Right lung (tissue), 10 donors: ENCODE data around the gene FOXL3. TPM values are rescaled to one million over a fixed set of nuclear protein-coding genes. Genes with fewer than 3 reads are reported as not detected.
"Not testable (repeated sequence)": the region's sequence is repeated elsewhere in the genome, so short reads cannot be mapped to it uniquely, and the experiment has no call there.

Source experiments
- DNase-seq, 2 donors: peaks; one replicate each; pipeline ENCODE4 v3.0.0-alpha.2; 2013
- long read RNA-seq, 8 donors: transcript quantifications; one replicate each; lab custom pipeline, GENCODE V29; 2026
- polyA plus RNA-seq, 5 donors: library from polyadenylated mRNA; unstranded; fragments of 120-200 nt; gene quantifications; one replicate each; pipeline versions ENCODE4 v1.2.1 to v1.2.3, GENCODE V29; 2013; ENCODE audit warnings: inconsistent platforms in 1 of 5, low replicate concordance in 1 of 5; ENCODE audit not compliant: insufficient read length in 5 of 5, insufficient read depth in 1 of 5

Gene FOXL3
- polyA plus RNA-seq, result not detected
- long read RNA-seq, donor 1, result 0 reads
- long read RNA-seq, donor 2, result 0 reads
- long read RNA-seq, donor 3, result 0 reads
- long read RNA-seq, donor 4, result 0 reads
- long read RNA-seq, donor 5, result 0 reads
- long read RNA-seq, donor 6, result 0 reads
- long read RNA-seq, donor 7, result 0 reads
- long read RNA-seq, donor 8, result 0 reads

DNA sequence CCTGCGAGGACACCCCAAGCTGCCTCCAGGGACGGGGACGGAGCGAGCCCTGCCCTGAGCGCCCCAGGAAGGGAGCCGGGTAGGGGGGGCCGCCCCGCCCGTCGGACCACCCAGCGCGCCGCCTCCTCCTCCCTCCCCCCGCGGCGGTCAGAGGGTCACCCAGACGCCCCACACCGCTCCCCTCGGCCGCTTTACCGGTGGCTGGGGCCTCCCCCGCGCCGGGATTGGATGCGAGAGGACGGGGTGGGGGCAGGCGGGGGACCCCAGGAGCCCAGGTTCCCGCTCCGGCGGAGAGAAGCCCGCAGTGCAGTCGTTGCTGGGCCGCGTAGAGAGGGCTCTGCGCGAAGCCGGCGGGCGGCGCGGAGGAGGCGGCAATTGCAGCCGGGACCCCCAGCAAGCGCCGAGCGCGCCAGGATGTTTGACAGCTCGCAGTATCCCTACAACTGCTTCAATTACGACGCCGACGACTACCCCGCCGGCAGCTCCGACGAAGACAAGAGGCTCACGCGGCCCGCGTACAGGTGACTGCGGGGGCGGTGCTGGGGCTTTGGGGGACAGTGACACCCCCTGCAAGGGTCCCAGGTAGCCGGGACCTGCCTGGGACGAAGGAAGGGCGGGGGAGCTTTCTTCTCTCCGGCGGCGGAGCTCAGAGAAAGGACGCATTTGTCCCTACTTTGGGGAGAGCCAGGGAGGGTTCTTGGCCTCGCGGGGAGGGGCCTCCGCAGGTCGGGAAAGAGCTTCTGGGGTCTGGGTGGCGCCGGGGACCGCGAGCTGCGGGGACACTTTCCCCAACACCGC, at the start of gene FOXL3:
TSS of gene FOXL3 (plus strand) at position 415 of the 798 bp plus-strand sequence. CDS start at position 415, 0 bp downstream.
- no peak for DNase-seq

DNA sequence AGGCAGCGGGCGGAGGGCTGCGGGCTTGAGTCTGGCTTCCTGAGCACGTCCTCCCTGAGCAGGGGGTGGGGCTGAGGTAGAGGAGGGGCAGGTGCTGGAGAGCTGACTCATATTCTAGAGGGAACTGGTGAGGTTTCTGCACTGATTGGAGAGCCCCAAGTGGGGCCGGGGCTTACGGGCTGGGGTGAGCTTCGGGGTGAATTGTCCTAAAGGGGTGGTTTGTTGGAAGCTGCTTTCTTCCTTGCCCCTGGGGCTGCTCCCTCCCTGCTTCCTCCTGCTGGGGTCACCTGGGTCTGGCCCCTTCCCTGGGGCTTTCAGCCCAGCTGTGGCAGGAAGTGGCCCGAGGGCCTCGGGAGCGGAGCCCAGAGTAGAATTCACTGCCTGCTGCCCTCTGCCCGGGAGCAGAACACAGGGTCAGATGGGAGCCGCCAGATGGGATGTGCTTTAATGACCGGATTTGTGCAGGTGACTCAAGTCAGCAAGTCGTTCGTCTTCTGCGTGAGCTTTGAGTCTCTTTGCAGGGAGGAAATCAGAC, 49.0 kb upstream of the FOXL3 start:
- DNase-seq, result no peak

DNA sequence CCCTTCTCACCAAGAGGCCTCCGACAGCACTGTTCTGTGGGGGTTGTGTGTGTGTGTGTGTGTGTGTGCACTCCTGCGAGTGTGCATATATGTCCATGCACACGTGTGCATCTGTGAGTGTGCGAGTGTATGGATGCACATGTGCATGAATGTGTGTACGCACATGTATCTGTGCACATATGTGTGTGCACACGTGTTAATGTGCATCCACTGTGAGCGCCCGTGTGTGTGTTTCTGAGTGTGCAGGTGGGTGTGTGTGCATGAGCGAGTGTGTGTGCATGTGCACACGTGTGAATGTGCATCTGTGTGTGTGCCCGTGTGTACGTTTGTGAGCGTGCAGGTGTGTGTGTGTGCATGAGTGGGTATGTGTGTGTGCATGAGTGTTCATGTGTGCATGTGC, 48.5 kb upstream of the FOXL3 start:
- DNase-seq, result no peak

DNA sequence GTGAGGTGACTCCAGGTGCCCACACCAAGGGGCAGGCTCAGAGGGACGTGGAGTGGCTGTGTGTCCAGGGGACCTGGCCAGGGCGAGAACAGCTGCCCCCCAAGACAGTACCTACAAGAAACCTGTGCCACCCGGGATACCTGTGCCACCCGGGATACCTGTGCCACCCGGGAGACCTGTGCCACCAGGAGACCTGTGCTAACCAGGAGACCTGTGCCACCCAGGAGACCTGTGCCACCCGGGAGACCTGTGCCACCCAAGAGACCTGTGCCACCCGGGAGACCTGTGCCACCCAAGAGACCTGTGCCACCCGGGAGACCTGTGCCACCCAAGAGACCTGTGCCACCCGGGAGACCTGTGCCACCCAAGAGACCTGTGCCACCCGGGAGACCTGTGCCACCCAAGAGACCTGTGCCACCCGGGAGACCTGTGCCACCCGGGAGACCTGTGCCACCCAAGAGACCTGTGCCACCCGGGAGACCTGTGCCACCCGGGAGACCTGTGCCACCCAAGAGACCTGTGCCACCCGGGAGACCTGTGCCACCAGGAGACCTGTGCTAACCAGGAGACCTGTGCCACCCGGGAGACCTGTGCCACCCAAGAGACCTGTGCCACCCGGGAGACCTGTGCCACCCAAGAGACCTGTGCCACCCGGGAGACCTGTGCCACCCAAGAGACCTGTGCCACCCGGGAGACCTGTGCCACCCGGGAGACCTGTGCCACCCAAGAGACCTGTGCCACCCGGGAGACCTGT, 47.0 kb upstream of the FOXL3 start:
- not testable (repeated sequence) for DNase-seq

DNA sequence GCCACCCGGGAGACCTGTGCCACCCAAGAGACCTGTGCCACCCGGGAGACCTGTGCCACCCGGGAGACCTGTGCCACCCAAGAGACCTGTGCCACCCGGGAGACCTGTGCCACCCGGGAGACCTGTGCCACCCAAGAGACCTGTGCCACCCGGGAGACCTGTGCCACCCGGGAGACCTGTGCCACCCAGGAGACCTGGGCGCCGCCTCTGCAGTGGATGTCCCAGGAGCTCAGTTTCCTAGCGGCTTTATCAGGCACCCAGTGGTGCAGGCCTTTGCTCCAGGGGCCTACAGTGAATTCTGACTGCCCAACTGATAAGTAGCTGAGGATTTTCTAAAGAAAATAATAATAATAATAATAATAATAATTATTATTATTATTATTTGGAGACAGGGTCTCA, 46.4 kb upstream of the FOXL3 start:
- DNase-seq, result not testable (repeated sequence)

DNA sequence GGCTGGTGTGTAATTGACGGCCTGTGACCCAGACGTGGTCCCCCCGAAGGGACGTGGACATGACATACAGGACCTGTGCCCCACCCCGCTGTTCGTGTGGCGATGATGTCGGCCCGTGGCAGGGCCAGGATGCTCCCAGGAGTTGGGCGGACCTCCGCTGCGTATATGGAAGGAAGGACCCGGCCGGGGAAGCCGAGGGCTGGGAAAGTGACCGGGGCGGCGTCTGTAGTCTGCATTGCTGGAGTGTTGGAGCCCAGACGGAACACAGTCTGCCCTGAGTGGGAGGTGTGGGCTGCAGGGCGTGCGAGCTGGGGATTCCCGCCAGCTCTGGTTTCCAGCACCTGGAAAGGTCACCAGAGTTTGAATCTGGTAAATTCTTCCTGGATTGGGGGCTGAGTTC, 45.0 kb upstream of the FOXL3 start:
- DNase-seq, result no peak

DNA sequence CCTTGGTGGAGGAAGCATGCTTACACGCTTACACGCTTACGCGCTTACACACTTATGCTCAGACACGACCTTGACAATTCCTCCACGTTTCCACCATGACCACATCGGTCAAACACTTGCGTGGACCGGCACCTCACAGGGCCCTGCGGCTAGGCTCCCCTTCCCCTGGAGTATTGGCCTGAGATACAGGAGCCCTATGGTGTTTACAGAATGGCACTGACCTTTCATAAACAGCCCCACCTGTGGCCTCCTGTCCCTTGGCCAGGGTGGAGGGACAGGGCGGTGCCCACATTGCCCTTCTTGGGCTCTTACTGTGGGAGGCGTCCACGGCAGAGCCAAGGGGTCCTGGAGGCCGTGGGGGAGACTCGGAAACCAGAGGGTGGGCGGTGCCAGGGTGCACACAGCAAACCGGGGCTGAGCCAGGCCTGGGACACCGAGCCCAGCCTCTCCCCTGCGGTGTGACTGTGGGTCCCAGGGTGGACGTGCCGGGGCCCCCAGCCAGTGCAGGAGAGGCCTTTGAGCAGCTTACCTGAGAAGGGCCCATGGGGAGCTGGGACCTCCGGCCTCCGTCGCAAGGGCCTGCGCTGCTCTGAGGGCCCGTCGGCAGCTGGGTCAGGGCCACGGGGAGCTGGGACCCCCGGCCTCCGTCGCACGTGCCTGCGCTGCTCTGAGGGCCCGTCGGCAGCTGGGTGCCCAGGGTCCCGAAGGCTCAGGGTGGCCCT, 44.2 kb upstream of the FOXL3 start:
- no peak for DNase-seq

DNA sequence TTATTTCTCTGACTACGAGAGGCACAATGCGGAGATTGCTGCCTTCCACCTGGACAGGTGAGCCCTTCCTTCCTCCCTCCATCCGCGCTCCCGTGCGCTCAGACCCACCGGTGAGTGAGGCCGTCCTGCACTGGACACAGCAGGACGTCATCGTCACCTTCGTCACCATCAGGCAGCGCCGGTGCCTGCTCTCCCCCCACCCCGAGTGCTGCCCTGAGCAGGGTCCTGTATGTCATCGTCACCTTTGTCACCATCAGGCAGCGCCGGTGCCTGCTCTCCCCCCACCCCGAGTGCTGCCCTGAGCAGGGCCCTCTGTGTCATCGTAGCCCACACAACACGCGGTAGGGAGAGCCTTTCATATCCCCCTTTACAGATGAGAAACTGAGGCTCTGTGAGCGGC, 43.5 kb upstream of the FOXL3 start:
- DNase-seq, result no peak

DNA sequence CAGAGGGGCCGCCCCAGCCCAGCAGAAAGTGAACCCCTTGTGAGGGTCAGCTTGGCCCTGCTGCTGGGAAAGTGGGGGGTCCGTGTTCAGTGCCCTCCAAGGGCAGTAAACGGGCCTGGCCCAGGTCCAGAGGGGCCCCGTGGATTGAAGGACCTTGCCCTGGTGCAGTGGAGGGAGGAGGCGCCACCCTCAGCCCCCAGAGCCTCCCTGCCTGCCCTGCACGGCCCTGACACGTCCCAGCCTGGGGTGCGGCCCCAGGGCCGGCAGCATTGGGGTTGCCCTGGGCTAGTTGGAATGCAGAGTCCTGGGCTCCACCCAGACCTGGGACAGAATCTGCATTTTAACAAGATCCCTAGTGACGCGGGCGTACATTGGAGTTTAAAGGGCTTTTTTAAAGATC, 42.8 kb upstream of the FOXL3 start:
- no peak for DNase-seq

DNA sequence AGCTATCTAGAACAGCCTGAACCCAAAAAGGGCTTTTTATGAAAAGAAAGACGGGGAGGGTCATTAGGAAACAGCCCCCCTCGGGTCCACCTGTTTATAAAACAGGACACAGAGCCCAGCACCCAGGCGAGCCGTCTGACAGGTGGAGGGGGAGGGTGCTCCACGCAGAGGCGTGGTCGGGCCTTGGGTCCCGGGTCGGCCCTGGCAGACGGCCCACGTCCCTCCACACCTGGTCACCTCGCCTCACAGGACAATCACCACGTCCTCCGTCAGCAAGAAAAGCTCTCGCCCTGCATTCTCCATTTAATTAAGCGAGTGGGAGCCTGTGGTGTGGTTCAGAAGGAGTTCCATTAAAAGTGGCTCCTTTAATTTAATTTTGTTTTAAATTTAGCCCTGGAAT, 42.3 kb upstream of the FOXL3 start:
- DNase-seq, result no peak

DNA sequence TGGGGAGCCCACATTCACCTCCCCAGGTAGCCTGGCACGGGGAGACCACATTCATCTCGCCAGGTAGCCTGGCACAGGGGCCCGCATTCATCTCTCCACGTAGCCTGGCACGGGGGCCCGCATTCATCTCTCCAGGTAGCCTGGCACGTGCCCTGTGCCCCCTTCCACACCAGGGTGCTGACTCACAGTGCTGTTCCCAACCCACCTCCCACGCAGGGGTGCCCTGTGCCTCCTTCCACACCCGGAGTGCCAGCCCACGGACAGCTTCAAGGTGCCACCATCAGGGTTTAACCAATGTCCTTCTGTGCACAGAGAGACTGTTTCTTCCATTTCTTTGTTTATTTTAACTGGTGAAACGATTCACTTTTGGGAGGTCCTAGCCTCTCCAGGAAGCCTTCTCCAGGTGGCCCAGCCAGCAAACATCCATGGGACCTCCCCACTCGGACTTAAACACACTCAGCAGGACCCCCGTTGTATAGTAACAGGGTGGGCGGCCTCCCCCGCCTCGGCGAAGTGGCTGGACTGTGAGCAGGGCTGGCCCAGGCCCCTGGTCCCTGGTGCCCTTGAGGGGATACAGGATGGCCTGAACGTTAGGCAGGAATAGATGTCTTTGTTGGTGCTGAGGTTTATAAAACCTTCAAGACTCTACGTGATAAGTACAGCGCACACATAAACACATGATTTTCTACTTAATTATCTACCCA, 41.1 kb upstream of the FOXL3 start:
- DNase-seq, result no peak

DNA sequence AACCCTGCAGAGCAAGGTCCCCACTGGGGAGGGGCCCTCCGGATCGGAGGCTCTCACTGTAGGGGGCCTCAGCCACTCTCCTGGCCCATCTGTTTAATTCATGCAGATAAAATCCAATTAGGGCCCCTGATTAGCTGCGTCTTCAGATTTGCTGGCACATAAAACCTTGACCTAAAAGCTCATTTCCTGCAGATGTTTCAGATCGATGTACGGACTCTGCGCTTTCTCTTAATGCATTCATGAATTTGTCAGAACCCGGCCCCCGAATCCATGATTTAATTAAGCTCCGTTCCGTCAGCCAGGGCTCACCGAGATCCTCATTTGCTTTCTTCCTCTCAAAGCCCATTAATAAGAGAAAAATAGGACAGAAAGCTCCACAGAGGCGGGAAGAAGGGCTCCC, 40.0 kb upstream of the FOXL3 start:
- no peak for DNase-seq

DNA sequence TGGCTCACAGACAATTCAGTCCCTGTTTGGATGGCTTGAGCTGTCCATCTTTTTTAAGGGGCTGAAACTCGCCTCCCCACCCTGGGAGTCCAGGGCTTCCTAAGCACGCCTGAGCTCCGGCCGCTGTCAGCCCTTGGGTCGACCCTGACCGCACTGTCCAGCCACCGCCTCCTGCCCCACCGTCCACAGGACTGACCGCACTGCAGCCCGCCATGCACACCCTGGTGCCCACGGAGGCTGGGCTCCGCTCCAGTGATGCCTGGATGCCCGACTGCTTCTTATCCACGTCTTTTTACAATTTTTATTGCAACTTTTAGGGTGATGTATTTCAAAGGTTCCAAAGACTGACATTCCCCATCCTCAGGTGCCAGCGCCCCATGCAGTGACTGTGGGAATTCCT, 39.4 kb upstream of the FOXL3 start:
- DNase-seq, result no peak

DNA sequence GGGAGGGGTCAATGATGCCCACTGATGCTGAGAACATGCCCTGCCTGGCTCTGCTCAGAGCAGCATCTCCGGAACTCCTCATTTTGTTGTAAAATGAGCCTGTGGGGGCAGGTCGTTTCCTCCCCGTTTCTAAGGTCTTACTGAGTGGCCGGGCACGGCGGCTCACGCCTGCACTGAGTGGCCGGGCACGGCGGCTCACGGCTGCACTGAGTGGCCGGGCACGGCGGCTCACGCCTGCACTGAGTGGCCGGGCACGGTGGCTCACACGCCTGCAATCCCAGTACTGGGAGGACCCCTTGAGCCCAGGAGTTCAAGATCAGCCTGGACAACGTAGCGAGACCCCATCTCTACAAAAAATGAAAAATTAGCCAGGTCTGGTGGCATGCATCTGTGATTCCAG, 39.0 kb upstream of the FOXL3 start:
- DNase-seq, result no peak

DNA sequence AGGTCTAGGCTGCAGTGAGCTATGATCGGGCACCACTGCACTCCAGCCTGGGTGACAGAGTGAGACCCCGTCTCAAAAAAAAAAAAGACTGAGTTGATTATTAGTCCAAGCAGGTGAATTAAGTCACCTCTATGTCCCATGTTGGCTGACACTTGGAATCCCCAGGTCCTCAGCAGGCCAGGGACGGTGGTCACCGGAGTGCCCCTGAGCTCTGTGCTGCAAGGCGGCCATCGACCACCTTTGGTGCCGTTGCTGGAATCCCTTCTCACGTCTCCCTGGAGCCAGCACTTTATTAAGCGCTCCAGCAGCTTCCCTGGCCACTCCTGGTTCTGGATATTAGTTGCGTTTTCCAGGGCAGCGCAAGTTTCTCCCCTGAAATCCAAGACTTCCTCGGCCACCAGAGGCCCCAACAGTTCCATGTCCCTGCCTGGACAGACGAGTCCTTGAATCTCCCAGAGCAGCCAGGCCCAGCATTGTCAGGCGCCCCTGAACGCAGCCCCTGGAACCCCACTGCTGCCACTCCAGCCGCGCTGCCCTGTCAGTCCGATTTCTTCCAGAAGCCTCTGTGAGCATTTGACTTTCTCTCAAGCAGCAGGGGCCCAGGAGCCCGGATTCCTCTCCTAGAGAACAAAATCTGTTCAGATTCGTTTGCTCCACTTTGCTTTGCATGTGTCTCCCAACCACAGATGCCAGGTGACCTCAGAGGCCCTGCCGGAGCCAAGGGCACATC, 38.4 kb upstream of the FOXL3 start:
- no peak for DNase-seq

DNA sequence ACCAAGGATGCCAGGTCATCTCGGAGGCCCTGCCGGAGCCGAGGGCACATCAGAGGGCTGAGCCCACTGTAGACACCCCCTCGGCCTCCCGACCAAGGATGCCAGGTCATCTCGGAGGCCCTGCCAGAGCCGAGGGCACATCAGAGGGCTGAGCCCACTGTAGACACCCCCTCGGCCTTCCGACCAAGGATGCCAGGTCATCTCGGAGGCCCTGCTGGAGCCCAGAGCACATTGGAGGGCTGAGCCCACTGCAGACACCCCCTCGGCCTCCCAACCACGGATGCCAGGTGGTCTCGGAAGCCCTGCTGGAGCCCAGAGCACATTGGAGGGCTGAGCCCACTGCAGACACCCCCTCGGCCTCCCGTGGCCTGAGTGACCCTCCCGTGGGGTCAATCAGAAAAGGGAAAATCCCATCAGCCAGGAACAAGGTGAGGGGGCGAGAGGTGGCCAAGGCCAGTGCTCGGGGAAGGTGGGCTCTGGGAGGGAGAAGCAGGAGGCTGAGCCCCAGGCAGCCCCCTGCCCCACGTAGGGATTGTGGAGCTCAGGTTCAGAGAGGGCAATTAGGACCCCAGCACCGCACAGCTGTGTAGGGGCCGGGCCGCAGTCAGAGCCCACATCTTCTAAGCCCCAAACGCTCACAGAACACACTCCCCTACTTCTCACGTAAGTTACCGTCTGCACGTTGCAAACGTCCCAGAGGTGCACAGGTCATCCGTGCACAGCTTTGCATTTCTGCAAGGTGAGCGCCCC, 37.6 kb upstream of the FOXL3 start:
- no peak for DNase-seq

DNA sequence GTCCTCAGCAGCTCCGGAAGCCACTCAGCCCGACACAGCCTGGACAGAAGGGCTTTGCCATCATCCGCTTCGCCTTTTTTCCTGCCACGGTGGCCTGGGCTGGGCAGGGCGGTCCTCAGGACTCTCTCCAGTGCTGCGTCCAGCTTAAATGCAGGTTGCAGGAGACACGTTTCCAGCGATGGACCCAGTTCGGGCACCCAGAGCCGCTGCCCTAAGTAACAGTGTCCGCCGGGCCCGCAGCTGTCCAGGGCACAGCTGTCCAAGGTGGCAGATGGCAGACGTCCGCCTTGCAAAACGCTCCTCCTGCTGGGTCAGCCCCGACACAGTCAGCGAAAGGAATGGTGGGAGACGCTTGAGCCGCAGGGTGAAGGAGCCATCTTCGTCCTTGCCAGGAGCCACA, 37.0 kb upstream of the FOXL3 start:
- DNase-seq, result no peak

DNA sequence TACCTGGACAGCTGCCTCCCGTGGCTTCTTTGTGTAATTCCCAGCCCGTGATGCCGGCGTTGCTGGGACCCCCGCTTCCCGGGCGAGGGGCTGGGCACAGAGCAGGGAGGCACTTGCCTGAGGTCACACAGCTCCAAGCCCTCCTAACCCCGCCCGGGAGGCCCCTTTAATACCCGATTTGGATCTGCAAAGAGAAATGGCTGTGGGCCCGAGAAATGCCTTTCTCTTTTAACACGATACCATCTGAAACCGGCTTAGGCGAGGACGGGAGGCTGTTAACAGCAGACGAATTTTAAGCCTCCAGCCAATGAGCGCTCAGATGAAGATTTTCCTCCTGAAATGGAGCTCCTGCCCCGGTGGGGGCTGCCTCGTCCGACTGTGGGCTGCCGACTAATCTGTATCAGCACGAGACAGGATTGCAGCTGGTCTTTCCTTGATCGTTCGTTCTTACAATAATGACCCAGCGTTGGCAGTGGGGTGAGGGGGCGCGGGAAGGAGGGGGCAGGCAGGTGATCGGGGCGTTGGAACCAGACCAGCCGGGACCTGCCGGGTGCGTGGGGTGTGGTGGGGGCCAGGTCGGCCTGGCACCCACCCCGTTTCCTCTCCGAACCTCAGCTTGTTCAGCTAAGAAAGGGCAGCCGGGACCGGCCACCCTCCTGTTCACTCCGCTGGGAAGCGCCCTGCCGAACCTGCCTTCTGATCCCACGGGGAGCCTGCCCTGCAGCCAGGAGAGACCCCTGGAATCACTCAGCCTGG, 36.2 kb upstream of the FOXL3 start:
- DNase-seq, result no peak
